Measurements from ENCODE around the gene MAP4. TPM values are rescaled to one million over a fixed set of nuclear protein-coding genes. Genes with fewer than 3 reads are reported as not detected.

MAP4 gene
- total RNA-seq, 1 experiment from 2014 or later: 150 TPM

DNA sequence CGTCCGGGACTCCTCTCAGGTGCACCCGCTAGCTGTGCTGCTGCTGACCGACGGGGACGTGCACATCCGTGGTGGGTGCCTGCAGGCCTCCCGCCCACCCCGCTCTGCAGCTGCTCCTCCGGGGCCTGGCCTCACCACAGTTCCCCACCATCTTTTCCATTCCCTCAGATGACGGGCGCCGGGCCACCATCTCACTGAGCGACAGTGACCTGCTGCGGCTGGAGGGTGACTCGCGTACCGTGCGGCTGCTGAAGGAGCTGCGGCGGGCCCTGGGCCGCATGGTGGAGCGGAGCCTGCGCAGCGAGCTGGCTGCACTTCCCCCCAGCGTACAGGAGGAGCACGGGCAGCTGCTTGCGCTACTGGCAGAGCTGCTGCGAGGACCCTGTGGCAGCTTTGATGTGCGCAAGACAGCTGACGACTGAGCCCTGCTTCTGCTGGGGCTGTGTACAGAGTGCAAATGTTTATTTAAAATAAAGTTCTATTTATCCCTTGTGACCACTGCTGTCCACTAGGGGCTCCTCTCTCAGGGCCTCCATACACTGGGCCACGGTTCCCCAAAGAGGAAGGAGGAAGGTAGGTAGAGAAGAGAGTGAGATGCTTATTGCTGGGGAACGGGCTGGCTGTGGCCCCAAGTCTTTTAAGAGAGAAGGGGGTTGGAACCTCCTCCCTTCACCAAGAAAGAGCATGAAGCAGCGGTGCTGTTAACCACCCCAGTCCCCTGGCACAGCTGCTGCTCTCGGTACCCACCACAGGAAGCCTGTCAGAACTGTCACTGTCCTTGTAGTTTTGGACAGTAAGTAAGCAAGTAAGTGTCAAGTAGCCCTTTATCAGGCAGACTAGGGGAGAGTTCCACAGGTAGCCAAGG, 166.3 kb downstream of the MAP4 start:
- Mint-ChIP-seq H3K9me3 (ENCODE audit: low read depth, unreplicated experiment) (no peaks in the 10 kb centered on the region), H3K4me1 (ENCODE audit: low read depth, unreplicated experiment) (no peaks in the 10 kb centered on the region), H3K27me3 (ENCODE audit: unreplicated experiment) (no peaks in the 10 kb centered on the region), H3K36me3 (ENCODE audit: insufficient read depth, unreplicated experiment) (peaks cover 80% of the 10 kb centered on the region), H3K4me3 (ENCODE audit: low read depth, unreplicated experiment) (no peak overlapping the region), H3K27ac (ENCODE audit: unreplicated experiment) (peak overlapping the region; percentile 83)
- no TSS peak for BruUV-seq (replicated peaks)
- DNase-seq: peak; percentile 24
- CTCF ChIA-PET: interaction anchor here (0.8 to 1.7 kb wide), 2 partner anchors 17 to 302 kb away, joined by 3 to 5 read pairs; no protein-coding TSS in a partner anchor
- TF ChIP-seq, protein P1, sequence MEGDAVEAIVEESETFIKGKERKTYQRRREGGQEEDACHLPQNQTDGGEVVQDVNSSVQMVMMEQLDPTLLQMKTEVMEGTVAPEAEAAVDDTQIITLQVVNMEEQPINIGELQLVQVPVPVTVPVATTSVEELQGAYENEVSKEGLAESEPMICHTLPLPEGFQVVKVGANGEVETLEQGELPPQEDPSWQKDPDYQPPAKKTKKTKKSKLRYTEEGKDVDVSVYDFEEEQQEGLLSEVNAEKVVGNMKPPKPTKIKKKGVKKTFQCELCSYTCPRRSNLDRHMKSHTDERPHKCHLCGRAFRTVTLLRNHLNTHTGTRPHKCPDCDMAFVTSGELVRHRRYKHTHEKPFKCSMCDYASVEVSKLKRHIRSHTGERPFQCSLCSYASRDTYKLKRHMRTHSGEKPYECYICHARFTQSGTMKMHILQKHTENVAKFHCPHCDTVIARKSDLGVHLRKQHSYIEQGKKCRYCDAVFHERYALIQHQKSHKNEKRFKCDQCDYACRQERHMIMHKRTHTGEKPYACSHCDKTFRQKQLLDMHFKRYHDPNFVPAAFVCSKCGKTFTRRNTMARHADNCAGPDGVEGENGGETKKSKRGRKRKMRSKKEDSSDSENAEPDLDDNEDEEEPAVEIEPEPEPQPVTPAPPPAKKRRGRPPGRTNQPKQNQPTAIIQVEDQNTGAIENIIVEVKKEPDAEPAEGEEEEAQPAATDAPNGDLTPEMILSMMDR (IDR thresholded peaks at IDR 0.05; ENCODE audit: unreplicated experiment): peak; percentile 23
- intact Hi-C loops (cut with micrococcal nuclease; ENCODE audit: unreplicated experiment): no loop called here

DNA sequence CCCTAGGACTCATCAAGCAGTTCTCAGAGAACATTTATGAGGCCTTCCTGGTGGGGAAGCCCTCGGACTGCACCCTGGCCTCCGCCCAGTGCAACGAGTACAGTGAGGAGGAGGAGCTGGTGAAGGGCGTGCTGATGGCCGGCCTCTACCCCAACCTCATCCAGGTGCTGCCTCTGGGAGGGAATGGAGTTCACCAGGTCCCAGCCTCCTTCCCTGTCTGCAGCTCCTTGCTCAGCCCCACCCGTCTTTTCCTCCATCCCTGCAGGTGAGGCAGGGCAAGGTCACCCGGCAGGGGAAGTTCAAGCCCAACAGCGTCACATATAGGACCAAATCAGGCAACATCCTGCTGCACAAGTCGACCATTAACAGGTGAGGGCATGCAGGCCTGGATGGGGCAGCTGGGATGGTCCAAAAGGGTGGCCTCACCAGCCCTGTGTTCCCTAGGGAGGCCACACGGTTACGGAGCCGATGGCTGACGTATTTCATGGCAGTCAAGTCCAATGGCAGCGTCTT, 167.0 kb downstream of the MAP4 start:
- TF ChIP-seq, protein P1 (IDR thresholded peaks at IDR 0.05; ENCODE audit: unreplicated experiment): no peak
- DNase-seq: no peak
- Mint-ChIP-seq H3K36me3 (ENCODE audit: insufficient read depth, unreplicated experiment) (peaks cover 80% of the 10 kb centered on the region), H3K9me3 (ENCODE audit: low read depth, unreplicated experiment) (no peaks in the 10 kb centered on the region), H3K4me1 (ENCODE audit: low read depth, unreplicated experiment) (no peaks in the 10 kb centered on the region), H3K27me3 (ENCODE audit: unreplicated experiment) (no peaks in the 10 kb centered on the region), H3K27ac (ENCODE audit: unreplicated experiment) (peak overlapping the region; percentile 75), H3K4me3 (ENCODE audit: low read depth, unreplicated experiment) (no peak overlapping the region)
- BruUV-seq (replicated peaks): TSS peak; percentile 17
- CTCF ChIA-PET: interaction anchor here (0.8 to 1.7 kb wide), 2 partner anchors 18 to 302 kb away, joined by 3 to 5 read pairs; no protein-coding TSS in a partner anchor
- intact Hi-C loops (cut with micrococcal nuclease; ENCODE audit: unreplicated experiment): no loop called here

DNA sequence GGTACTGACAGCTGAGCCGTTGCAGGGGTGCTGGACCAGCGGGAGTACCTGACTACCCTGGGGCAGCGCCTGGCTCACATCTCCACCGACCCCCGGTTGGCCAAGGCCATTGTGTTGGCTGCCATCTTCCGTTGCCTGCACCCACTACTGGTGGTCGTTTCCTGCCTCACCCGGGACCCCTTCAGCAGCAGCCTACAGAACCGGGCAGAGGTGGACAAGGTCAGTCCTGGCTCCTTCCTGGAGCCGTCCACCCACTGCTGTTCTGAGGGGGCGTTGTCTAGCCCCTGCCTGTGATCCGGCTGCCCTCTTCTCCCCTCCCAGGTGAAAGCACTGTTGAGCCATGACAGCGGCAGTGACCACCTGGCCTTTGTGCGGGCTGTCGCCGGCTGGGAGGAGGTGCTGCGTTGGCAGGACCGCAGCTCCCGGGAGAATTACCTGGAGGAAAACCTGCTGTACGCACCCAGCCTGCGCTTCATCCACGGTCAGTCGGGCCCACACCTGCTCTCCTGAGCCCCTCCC, 167.6 kb downstream of the MAP4 start:
- Mint-ChIP-seq H3K36me3 (ENCODE audit: insufficient read depth, unreplicated experiment) (peaks cover 80% of the 10 kb centered on the region), H3K4me1 (ENCODE audit: low read depth, unreplicated experiment) (no peaks in the 10 kb centered on the region), H3K27ac (ENCODE audit: unreplicated experiment) (peak overlapping the region; percentile 75), H3K4me3 (ENCODE audit: low read depth, unreplicated experiment) (no peak overlapping the region), H3K27me3 (ENCODE audit: unreplicated experiment) (no peaks in the 10 kb centered on the region), H3K9me3 (ENCODE audit: low read depth, unreplicated experiment) (no peaks in the 10 kb centered on the region)
- TF ChIP-seq, protein P1 (IDR thresholded peaks at IDR 0.05; ENCODE audit: unreplicated experiment): no peak
- no TSS peak for BruUV-seq (replicated peaks)
- intact Hi-C loops (cut with micrococcal nuclease; ENCODE audit: unreplicated experiment): no loop called here
- DNase-seq: no peak
- CTCF ChIA-PET: interaction anchor here (0.8 kb wide), 1 partner anchor 18 kb away, joined by 3 read pairs; no protein-coding TSS in a partner anchor

DNA sequence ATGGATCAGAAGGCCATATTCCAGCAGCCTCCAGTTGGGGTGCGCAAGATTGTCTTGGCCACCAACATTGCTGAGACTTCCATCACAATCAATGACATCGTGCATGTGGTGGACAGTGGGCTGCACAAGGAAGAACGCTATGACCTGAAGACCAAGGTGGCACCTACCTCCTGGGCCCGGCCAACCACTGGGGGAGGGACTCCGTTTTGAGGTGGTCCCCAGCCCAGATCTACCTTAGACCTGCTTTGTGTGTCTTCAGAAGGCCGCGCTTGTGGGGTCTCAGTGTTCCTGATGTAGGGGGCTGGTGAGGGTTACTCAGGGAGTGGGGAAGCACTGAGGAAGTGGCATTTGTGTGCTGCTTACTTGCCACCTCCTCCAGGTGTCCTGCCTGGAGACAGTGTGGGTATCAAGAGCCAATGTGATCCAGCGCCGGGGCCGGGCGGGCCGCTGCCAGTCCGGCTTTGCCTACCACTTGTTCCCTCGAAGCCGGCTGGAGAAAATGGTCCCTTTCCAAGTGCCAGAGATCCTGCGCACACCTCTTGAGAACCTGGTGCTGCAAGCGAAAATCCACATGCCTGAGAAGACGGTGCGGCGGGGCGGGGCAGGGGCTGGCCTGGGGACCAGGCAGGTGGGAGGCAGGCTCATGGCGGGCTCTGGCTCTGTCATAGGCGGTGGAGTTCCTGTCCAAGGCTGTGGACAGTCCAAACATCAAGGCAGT, 168.3 kb downstream of the MAP4 start:
- peaks cover 84% of the 10 kb centered on the region for H3K36me3 Mint-ChIP-seq (ENCODE audit: insufficient read depth, unreplicated experiment)
- no peak for DNase-seq
- no peak overlapping the region for H3K27ac Mint-ChIP-seq (ENCODE audit: unreplicated experiment)
- no peaks in the 10 kb centered on the region for H3K9me3 Mint-ChIP-seq (ENCODE audit: low read depth, unreplicated experiment)
- TF ChIP-seq, protein P1 (IDR thresholded peaks at IDR 0.05; ENCODE audit: unreplicated experiment): no peak
- H3K27me3 Mint-ChIP-seq (ENCODE audit: unreplicated experiment): no peaks in the 10 kb centered on the region
- no peaks in the 10 kb centered on the region for H3K4me1 Mint-ChIP-seq (ENCODE audit: low read depth, unreplicated experiment)
- CTCF ChIA-PET: no interaction called here
- H3K4me3 Mint-ChIP-seq (ENCODE audit: low read depth, unreplicated experiment): no peak overlapping the region
- intact Hi-C loops (cut with micrococcal nuclease; ENCODE audit: unreplicated experiment): no loop called here
- no TSS peak for BruUV-seq (replicated peaks)

Measured in Calu3 (cell line).